Activated CD8-positive, alpha-beta memory T cell treated with anti-CD3 and anti-CD28 coated beads for 4 hours (primary cell): ENCODE results near the gene MLLT1.
A peak's percentile ranks its signal among the peaks of the same experiment; 100 is the strongest.

ENCODE experiments used
- DNase-seq, 2 donors: peaks; one replicate each; pipeline ENCODE4 v3.0.0-alpha.2; 2020; ENCODE audit warnings: low read depth in 2 of 2

The MLLT1 gene

DNA sequence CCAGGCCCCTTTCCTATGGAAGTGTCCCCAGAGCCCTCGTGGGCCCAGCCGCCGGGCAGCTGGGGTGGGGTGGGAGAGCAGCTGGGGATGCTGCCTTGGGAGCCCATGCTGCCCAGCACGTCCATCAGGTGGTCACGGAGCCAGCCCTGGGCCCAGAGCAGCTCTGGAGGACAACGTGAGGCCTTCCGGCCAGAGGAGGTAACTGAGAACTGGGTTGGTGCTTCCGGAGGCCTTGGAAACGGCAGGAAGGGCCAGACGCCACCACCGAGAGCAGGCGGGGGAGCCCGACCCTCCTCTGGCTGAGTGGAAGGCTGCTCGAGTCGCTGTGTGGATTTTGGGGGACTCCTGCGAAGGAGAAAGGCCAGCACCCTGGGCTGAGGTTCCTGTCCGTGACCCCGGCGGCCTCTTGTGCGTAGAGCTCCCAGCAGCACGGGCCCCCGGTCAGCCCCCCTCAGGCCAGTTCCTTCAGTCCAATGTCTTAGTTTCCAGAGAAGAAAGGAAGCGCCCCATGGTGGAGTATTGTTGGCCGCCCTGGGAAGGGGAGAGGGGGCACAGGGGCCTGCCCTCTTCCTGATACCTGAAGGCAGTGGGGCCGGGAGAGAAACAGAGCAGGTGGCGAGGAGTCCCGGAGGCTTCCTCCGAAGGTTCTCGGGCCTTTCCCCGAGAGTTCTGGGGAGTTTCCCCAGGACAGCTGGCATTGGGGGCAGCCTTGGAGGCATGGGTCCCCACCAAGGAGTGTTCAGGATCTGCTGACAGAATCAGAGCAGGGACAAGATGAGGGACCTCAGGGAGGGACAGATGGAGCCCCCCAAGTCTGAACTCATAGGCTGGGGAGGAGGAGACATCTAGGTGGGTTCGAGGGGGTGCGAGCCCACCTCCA, 68.8 kb downstream of the MLLT1 start:
- no peak for DNase-seq

DNA sequence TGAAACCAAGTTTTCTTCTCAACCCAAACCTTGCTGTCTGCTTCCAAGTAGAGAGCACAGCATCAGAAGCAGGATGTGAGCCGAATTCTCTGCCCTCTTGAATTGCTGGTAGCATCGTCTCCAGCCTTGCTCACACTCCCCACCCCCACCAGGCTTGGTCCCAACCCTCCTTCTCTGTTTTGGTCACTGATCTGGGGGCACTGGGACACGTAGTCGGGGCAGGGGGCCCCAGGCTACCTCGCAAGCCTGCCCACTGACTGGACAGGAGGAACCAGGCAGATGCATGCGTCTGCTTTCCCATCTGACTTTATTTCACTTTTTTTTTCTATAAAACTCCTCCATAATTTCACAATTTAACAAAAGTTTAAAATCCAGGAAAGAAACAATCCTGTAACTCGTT, 69.7 kb downstream of the MLLT1 start:
- no peak for DNase-seq

- DNase-seq: no peak
These were observed 70.1 kb downstream of the MLLT1 start for GRCh38 chr19:6209680-6210079.

GRCh38 chr19:6209233-6209632, 70.5 kb downstream of the MLLT1 start:
- no peak for DNase-seq

DNA sequence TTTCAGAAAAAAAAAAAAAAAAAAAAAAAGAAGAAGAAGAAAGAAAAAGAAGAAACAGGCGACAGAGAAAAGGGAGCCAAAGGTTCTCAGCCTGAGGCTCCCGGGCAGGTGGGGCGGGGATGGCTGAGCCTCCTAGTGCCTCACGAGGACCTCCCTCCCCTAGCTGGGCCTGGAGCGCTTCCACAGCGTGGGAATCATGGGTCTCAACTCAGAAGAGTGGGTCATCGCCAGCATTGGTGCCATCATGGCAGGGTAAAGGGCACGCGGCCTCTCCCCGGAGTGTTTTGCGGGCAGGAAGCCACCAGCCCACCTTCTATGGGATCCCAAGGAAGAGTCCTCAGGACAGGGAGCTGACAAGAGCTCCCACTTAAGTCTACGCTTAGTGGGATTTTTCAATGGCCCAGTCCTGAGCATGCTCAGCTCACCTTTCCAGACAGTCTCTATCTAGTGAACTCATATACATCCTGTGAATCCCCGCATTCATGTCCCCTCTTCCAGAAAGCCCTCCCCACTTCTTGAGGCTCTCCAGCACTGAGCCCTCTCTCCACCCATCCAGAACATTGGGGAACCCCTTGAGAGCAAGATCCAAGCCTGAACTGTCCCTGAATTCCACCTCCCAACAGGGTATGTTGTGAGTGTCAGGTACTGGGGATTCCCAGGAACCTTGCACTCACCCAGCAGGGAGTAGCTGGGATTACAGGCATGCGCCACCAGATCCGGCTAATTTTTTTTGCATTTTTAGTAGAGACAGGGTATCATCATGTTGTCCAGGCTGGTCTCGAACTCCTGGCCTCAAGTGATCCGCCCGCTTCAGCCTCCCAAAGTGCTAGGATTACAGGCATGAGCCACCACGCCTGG, 74.7 kb downstream of the MLLT1 start:
- no peak for DNase-seq

GRCh38 chr19:6204212-6204611, 75.6 kb downstream of the MLLT1 start:
- DNase-seq: no peak

DNA sequence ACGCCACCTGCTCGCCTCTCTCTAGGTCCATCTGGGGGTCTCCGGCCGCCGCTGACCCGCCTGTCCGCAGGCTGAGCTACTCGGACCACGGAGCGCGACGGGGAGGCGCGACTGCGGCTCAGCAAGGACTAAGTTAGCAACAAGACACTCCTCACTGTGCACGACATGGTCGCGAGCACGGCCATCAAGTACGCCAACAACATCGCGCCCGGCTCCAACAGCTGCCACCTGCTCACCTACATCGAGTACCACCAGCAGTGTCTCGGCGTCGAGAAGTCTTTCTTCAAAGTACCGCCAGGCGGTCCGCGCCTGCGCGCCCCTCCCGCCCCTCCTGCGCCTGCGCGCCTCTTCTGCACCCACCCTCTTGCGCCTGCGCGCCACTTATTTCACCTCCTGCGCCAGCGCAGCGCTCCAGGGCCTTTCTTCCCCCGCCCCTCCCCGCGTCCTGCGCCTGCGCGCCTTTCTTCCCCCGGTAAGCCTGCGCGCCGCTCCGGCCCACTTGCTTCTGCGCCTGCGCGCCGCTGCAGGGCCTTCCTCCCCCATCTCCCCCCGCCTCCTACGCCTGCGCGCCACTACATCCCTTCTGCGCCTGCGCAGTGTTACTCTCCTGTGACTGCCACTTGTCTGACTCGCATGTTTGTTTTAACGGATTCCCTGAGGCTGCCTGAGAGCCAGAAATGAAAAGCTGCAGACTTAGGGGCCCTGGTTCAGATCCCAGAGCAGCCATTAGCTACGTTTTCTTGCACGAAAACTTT, 80.4 kb downstream of the MLLT1 start:
- DNase-seq: peak; percentile 99 to 100

DNA sequence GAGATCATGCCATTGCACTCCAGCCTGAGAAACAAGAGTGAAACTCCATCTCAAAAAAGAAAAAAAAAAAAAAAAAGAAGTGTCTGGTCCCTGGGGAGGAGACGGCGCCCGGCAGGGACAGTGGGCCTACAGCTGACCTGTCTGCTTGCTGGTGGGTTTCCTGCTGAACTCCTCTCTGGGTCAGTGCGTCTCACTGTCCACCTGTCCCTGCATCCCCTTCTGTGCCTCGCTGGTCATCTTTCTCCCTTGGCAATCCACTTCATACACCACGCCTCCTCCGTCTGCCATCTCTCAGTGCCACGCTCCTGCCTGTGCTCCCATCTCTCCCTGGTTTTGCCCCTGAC, 80.9 kb downstream of the MLLT1 start:
- DNase-seq: no peak

GRCh38 chr19:6196361-6196760, 83.4 kb downstream of the MLLT1 start:
- no peak for DNase-seq

GRCh38 chr19:6188811-6189210, 91.0 kb downstream of the MLLT1 start:
- DNase-seq: no peak

DNA sequence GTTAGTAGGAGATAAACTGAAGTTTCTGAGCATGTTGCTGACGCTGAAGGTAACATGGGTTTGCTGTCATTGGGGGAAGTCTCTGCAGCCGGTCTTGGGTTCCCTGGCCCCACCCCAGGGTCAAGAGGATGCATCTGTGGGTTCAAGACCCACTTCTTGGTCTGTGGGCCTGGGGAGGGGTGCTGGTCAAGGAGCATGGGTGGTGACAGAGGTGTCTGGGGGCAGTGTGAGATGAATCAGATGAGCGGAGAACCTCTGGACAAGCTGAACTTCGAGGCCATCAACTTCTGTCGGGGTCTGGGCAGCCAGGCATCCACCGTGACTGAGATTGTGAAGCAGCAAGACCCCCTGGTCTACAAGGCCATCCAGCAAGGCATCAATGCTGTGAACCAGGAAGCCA, 92.4 kb downstream of the MLLT1 start:
- no peak for DNase-seq

DNA sequence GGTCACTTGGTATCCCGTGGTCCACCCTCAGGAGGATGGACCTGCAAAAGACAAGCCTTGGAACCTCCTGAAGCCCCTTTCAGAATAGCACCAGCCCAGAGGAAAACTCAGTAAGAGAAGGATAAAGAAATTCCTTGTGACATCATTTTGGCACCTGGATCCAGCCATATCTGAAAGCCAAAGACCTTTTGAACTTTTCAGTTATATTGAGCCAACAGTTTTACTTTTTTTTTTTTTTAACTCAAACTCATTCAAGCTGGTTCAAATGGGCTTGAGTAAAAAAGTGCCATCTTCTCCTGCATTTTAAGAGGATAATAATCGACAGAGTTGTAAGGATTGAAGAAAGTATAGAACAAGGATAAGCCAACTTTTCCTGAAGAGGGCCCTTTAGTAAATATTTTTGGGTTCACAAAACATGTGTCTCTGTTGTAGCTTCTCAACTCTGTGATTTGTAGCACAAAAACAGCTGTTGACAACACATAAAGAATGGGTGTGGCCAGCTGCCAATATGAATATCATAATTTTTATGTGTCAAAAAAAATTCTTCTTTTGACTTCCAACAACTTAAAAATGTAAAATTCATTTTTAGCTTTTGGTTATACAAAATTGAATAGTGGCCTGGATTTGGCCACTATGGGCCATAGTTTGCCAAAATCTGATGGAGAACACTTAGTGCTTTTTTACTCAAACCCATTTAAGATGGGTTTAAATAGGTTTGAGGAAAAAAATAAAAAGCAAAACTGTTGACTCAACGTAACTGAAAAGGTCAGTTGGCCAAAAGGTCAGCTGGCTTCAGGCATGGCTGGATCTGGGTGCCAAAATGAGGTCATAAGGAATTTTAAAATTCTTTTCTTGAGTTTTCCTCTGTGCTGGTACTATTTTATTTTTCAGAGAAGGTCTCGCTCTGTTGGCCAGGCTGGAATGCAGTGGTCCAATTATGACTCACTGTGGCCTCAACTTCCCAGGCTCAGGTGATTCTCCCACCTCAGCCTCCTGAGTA, 93.6 kb downstream of the MLLT1 start:
- DNase-seq: no peak

DNA sequence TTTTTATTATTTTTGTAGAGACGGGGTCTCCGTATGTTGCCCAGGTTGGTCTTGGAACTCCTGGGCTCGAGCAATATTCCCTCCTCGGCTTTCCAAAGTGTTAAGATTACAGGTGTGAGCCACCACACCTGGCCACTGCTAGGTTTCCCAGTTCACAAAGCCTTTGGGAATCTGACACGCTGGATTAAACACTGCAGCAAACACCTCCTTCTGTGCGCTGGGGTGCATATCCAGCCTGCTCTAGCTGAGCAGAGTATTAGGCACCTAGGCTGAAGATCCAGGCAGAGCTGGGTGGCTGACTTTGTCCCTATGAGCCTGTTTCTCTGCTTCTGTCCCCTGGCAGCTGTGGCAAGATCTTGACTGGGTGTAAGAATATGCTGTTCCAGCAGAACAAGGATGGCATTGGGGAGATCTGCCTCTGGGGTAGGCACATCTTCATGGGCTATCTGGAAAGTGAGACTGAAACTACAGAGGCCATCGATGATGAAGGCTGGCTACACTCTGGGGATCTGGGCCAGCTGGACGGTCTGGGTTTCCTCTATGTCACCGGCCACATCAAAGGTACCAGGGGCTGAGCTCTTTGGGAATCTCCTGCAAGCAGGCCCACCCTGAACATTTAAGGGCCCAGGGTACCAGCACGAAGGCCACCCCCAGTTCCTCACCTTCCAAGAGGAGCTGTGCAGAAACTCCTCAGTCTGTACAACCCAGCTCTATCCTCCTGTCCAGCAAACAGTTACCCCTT, 94.5 kb downstream of the MLLT1 start:
- DNase-seq: no peak

DNA sequence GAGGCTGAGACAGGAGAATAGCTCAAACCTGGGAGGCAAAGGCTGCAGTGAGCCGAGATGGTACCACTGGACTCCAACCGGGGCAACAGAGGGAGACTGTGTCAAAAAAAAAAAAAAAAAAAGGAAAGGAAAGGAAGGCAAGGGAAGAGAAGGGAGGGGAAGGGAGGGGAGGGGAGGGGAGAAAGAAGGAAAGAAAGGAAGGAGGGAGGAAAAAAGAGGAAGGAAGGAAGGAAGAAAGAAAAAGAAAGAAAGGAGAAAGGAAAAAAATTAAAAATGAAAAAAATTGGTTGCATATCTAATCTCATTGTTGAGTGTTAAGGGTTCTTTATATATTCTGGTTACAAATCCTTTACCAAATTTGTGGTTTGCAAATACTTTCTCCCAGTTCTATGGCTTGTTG, 98.7 kb downstream of the MLLT1 start:
- no peak for DNase-seq

GRCh38 chr19:6173190-6173589, 106.6 kb downstream of the MLLT1 start:
- DNase-seq: no peak

- DNase-seq: no peak
These were observed 107.5 kb downstream of the MLLT1 start for GRCh38 chr19:6172074-6172863.

GRCh38 chr19:6167115-6167514, 112.7 kb downstream of the MLLT1 start:
- no peak for DNase-seq

DNA sequence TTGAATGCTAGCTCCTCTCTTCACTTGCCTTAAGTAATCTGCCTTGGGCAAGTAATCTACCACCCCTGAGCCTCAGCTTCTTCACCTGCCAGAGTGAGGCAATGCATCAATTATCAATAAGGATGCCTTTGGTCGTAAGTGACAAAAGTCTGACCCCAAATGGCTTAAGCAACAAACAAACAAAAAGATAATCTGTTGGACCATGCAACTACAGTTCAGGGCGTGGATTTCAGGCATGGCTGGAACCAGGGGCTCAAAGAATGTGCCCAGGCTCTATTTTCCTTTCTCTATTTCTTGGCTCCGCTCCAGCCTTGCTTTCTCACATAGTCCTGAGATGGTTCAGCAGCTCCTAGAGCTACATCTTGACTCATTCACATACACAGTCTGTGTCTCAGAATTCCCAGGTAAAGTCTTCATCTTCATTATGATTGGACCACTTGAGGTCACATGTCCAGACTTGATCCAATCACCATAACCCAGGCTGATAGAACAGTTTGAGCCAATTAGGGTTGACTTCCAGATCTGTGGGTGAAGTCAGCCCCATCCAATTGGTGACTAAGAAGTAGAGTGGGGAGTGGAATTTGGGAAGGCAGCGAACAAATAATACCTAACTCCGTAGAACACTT, 114.8 kb downstream of the MLLT1 start:
- DNase-seq: no peak

GRCh38 chr19:6161271-6161850, 118.4 kb downstream of the MLLT1 start:
- DNase-seq: peak in 1 of 2 donors; percentile 28
